WTC11 (cell line): ENCODE data around the gene C19orf85. TPM values are rescaled to one million over a fixed set of nuclear protein-coding genes. Genes with fewer than 3 reads are reported as not detected.

Source experiments
- ATAC-seq: fragments of 200-7000 bp; cut with Tn5 transposase; 2 replicates; pipeline ENCODE4 v1.10.0; 2021; ENCODE audit warnings: mild to moderate bottlenecking, moderate library complexity
- CTCF ChIA-PET: fragments of 300-600 bp; sonication (Branson Sonifier 250); formaldehyde crosslinking; loops from one replicate; lab custom pipeline; 2021; ENCODE audit warnings: antibody characterized with exemption; lab: Charles Lee
- POLR2A ChIA-PET: fragments of 350-600 bp; sonication (Branson Sonifier 250); formaldehyde crosslinking; loops from one replicate; lab custom pipeline; 2021; ENCODE audit warnings: antibody characterized with exemption; lab: Charles Lee
- DNase-seq: peaks from one replicate; pipeline ENCODE4 v3.0.0; 2021; ENCODE audit warnings: low spot score
- H3K27ac Mint-ChIP-seq: 2 replicates; pipeline ENCODE4 v1.8.0; 2021; ENCODE audit warnings: mixed read lengths
- H3K27me3 Mint-ChIP-seq: 2 replicates; pipeline ENCODE4 v1.8.0; 2021; ENCODE audit warnings: low read depth, mild to moderate bottlenecking, moderate library complexity, mixed read lengths
- H3K36me3 Mint-ChIP-seq: 2 replicates; pipeline ENCODE4 v1.8.0; 2021; ENCODE audit warnings: mixed read lengths
- H3K4me1 Mint-ChIP-seq: 2 replicates; pipeline ENCODE4 v1.8.0; 2022; ENCODE audit warnings: mixed read lengths
- H3K4me3 Mint-ChIP-seq: 2 replicates; pipeline ENCODE4 v1.8.0; 2021; ENCODE audit warnings: mild to moderate bottlenecking, moderate library complexity, mixed read lengths
- H3K9me3 Mint-ChIP-seq: 2 replicates; pipeline ENCODE4 v1.8.0; 2021; ENCODE audit warnings: mixed read lengths
- E2F4 ChIP-seq: sonication (generic); formaldehyde crosslinking; IDR thresholded peaks from 2 replicates; pipeline ENCODE4 v1.8.1; 2022; ENCODE audit warnings: low read depth, mild to moderate bottlenecking, moderate library complexity, missing genetic modification reagents, borderline replicate concordance
- IRF2 ChIP-seq: sonication (generic); formaldehyde crosslinking; IDR thresholded peaks from 2 replicates; pipeline ENCODE4 v1.8.0; 2022; ENCODE audit warnings: low read depth, missing genetic modification reagents, borderline replicate concordance
- JUN ChIP-seq: sonication (generic); formaldehyde crosslinking; IDR thresholded peaks from 2 replicates; pipeline ENCODE4 v1.8.0; 2023; ENCODE audit warnings: mild to moderate bottlenecking, missing genetic modification reagents
- KAT7 ChIP-seq: sonication (generic); formaldehyde crosslinking; IDR thresholded peaks from 2 replicates; pipeline ENCODE4 v1.8.1; 2023; ENCODE audit warnings: missing genetic modification reagents, mild to moderate bottlenecking, borderline replicate concordance
- MLX ChIP-seq: sonication (generic); formaldehyde crosslinking; IDR thresholded peaks from 2 replicates; pipeline ENCODE4 v1.8.1; 2023; ENCODE audit warnings: mild to moderate bottlenecking, missing genetic modification reagents, moderate library complexity
- MXD4 ChIP-seq: fragments of 250-450 bp; sonication (Bioruptor Pico); IDR thresholded peaks from 2 replicates; pipeline ENCODE4 v1.8.0; 2021; ENCODE audit warnings: mild to moderate bottlenecking, moderate library complexity, borderline replicate concordance
- NFYB ChIP-seq: sonication (generic); formaldehyde crosslinking; conservative IDR thresholded peaks from 2 replicates; pipeline ENCODE4 v1.8.0; 2022; ENCODE audit warnings: low read depth, missing genetic modification reagents
- SMAD4 ChIP-seq: sonication (generic); formaldehyde crosslinking; IDR thresholded peaks from 2 replicates; pipeline ENCODE4 v1.8.0; 2022; ENCODE audit warnings: mild to moderate bottlenecking, missing genetic modification reagents
- TEAD4 ChIP-seq: sonication (generic); formaldehyde crosslinking; IDR thresholded peaks from 2 replicates; pipeline ENCODE4 v1.8.0; 2022; ENCODE audit warnings: mild to moderate bottlenecking, missing genetic modification reagents
- ZBTB43 ChIP-seq: sonication (generic); formaldehyde crosslinking; IDR thresholded peaks from 2 replicates; pipeline ENCODE4 v1.8.1; 2023; ENCODE audit warnings: mild to moderate bottlenecking, missing genetic modification reagents
- ZNF232 ChIP-seq: sonication (generic); formaldehyde crosslinking; IDR thresholded peaks from 2 replicates; pipeline ENCODE4 v1.8.0; 2022; ENCODE audit warnings: mild to moderate bottlenecking, missing genetic modification reagents
- ZNF425 ChIP-seq: fragments of 250-450 bp; sonication (Bioruptor Pico); conservative IDR thresholded peaks from 2 replicates; pipeline ENCODE4 v1.9.0; 2021; ENCODE audit warnings: mild to moderate bottlenecking
- ZNF671 ChIP-seq: fragments of 250-450 bp; sonication (Bioruptor Pico); IDR thresholded peaks from 2 replicates; pipeline ENCODE4 v1.8.0; 2021; ENCODE audit warnings: mild to moderate bottlenecking
- total RNA-seq: library from RNA; stranded (reverse); gene quantifications from 3 replicates; pipeline ENCODE4 v1.2.3, GENCODE V29; 2021
- TF ChIP-seq, protein P1 (sequence below): sonication (generic); formaldehyde crosslinking; IDR thresholded peaks from 2 replicates; pipeline ENCODE4 v1.8.1; 2023; ENCODE audit warnings: mild to moderate bottlenecking, missing genetic modification reagents
- TF ChIP-seq, protein P2 (sequence below): sonication (generic); formaldehyde crosslinking; IDR thresholded peaks from 2 replicates; pipeline ENCODE4 v1.8.0; 2023; ENCODE audit warnings: missing genetic modification reagents, mild to moderate bottlenecking, borderline replicate concordance
- TF ChIP-seq, protein P3 (sequence below): sonication (generic); formaldehyde crosslinking; conservative IDR thresholded peaks from 2 replicates; pipeline ENCODE4 v1.8.1; 2022; ENCODE audit warnings: mild to moderate bottlenecking, missing genetic modification reagents
- TF ChIP-seq, protein P4 (sequence below): sonication (generic); formaldehyde crosslinking; IDR thresholded peaks from 2 replicates; pipeline ENCODE4 v1.8.0; 2022; ENCODE audit warnings: mild to moderate bottlenecking, missing genetic modification reagents
- TF ChIP-seq, protein P5 (sequence below): sonication (generic); formaldehyde crosslinking; conservative IDR thresholded peaks from 2 replicates; pipeline ENCODE4 v1.8.1; 2023; ENCODE audit warnings: mild to moderate bottlenecking, low read depth, missing genetic modification reagents, moderate library complexity

Gene C19orf85
- total RNA-seq, 1 experiment from 2014 or later: 2.2 TPM

DNA sequence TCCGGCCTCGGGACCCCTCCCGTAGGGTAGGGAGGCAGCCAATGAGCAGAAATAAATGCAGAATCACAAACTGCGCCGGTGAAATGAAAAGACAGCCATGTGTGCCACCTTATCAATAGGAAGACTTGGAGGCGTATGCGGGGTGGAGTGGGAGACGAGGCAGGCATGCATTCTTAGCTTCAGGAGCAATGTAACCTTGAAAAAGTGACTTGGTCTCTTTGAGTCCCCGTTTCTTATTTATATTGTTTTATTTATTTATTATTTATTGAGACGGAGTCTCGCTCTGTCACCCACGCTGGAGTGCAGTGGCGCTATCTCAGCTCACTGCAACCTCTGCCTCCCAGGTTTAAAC is 39.7 kb upstream of the C19orf85 start (continued):
- TF ChIP-seq ZBTB43: no peak
- TF ChIP-seq, protein P1, sequence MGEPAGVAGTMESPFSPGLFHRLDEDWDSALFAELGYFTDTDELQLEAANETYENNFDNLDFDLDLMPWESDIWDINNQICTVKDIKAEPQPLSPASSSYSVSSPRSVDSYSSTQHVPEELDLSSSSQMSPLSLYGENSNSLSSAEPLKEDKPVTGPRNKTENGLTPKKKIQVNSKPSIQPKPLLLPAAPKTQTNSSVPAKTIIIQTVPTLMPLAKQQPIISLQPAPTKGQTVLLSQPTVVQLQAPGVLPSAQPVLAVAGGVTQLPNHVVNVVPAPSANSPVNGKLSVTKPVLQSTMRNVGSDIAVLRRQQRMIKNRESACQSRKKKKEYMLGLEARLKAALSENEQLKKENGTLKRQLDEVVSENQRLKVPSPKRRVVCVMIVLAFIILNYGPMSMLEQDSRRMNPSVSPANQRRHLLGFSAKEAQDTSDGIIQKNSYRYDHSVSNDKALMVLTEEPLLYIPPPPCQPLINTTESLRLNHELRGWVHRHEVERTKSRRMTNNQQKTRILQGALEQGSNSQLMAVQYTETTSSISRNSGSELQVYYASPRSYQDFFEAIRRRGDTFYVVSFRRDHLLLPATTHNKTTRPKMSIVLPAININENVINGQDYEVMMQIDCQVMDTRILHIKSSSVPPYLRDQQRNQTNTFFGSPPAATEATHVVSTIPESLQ: no peak

DNA sequence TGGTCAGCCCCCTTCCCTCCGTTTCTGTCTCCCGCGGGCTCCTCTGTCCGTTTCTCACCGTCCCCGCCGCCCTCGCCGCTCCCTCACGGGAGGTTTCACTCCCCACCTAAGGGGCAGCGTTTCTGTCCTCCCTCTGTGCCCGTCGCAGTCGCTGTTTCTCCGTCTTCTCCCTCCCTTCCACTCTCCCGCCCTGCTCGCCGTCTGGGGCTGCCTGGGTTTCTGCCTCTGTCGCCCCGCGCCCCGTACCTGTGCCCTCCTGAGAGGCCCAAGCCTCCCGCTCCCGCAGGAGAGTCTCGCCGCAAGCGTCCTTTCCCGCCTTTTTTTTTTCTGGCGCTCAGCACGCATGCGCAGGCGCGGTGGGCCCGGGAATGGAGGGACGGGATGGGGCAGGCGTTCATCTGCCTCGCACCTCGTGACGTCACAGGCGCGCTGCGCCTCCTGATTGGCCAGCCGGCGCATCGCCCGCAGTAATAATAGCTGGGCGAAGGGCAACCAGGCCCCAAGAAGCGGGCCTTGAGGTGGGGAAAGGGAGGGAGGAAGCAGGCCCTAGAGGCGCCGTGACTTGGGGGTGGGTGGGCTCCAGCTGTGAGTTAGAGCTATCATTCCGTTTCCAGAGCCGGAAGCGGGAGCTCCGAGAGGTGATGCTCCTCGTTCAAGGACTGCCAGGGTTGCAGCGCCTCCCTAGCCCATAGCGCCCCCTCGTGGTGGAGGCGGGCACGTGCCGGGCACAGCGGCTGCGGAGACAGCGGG is 39.1 kb upstream of the C19orf85 start:
- H3K9me3 Mint-ChIP-seq: peaks cover 19% of the 10 kb centered on the region
- H3K36me3 Mint-ChIP-seq: peaks cover 7% of the 10 kb centered on the region
- H3K4me1 Mint-ChIP-seq: no peaks in the 10 kb centered on the region
- DNase-seq (peak; percentile 96), ATAC-seq (peak; percentile 94)
- H3K4me3 Mint-ChIP-seq: no peak overlapping the region
- ChIA-PET POLR2A (interaction anchor here (0.5 to 1.3 kb wide), 4 partner anchors 17 to 1082 kb away, joined by 3 to 5 read pairs (median 4); partner anchors contain the start of gene ISOC2), CTCF (interaction anchor here (0.5 to 2.9 kb wide), 63 partner anchors 8 to 1311 kb away, joined by 3 to 96 read pairs (median 5); partner anchors contain the start of genes C19orf85, DNAAF3, FIZ1 and ISOC2)
- peaks cover 86% of the 10 kb centered on the region for H3K27me3 Mint-ChIP-seq
- no peak overlapping the region for H3K27ac Mint-ChIP-seq
- TF ChIP-seq JUN (CRISPR knock-in tag) (peak; percentile 95; the same call in 1 of the 2 replicates), KAT7 (no peak), SMAD4 (CRISPR knock-in tag) (no peak), ZNF232 (CRISPR knock-in tag) (peak; percentile 99), E2F4 (CRISPR knock-in tag) (peak; percentile 94), TEAD4 (peak; percentile 94), MLX (CRISPR knock-in tag) (no peak; the same call in 1 of the 2 replicates), ZNF425 (CRISPR knock-in tag) (no peak), MXD4 (CRISPR knock-in tag) (no peak), IRF2 (CRISPR knock-in tag) (peak; percentile 94), NFYB (CRISPR knock-in tag) (peak; percentile 96), ZNF671 (no peak)
- TF ChIP-seq, protein P2, sequence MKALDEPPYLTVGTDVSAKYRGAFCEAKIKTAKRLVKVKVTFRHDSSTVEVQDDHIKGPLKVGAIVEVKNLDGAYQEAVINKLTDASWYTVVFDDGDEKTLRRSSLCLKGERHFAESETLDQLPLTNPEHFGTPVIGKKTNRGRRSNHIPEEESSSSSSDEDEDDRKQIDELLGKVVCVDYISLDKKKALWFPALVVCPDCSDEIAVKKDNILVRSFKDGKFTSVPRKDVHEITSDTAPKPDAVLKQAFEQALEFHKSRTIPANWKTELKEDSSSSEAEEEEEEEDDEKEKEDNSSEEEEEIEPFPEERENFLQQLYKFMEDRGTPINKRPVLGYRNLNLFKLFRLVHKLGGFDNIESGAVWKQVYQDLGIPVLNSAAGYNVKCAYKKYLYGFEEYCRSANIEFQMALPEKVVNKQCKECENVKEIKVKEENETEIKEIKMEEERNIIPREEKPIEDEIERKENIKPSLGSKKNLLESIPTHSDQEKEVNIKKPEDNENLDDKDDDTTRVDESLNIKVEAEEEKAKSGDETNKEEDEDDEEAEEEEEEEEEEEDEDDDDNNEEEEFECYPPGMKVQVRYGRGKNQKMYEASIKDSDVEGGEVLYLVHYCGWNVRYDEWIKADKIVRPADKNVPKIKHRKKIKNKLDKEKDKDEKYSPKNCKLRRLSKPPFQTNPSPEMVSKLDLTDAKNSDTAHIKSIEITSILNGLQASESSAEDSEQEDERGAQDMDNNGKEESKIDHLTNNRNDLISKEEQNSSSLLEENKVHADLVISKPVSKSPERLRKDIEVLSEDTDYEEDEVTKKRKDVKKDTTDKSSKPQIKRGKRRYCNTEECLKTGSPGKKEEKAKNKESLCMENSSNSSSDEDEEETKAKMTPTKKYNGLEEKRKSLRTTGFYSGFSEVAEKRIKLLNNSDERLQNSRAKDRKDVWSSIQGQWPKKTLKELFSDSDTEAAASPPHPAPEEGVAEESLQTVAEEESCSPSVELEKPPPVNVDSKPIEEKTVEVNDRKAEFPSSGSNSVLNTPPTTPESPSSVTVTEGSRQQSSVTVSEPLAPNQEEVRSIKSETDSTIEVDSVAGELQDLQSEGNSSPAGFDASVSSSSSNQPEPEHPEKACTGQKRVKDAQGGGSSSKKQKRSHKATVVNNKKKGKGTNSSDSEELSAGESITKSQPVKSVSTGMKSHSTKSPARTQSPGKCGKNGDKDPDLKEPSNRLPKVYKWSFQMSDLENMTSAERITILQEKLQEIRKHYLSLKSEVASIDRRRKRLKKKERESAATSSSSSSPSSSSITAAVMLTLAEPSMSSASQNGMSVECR: peak; percentile 99
- TF ChIP-seq, protein P3, sequence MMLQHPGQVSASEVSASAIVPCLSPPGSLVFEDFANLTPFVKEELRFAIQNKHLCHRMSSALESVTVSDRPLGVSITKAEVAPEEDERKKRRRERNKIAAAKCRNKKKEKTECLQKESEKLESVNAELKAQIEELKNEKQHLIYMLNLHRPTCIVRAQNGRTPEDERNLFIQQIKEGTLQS (CRISPR knock-in tag): peak; percentile 84; the same call in 1 of the 2 replicates
- TF ChIP-seq, protein P4, sequence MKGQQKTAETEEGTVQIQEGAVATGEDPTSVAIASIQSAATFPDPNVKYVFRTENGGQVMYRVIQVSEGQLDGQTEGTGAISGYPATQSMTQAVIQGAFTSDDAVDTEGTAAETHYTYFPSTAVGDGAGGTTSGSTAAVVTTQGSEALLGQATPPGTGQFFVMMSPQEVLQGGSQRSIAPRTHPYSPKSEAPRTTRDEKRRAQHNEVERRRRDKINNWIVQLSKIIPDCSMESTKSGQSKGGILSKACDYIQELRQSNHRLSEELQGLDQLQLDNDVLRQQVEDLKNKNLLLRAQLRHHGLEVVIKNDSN (CRISPR knock-in tag): peak; percentile 88
- TF ChIP-seq, protein P5, sequence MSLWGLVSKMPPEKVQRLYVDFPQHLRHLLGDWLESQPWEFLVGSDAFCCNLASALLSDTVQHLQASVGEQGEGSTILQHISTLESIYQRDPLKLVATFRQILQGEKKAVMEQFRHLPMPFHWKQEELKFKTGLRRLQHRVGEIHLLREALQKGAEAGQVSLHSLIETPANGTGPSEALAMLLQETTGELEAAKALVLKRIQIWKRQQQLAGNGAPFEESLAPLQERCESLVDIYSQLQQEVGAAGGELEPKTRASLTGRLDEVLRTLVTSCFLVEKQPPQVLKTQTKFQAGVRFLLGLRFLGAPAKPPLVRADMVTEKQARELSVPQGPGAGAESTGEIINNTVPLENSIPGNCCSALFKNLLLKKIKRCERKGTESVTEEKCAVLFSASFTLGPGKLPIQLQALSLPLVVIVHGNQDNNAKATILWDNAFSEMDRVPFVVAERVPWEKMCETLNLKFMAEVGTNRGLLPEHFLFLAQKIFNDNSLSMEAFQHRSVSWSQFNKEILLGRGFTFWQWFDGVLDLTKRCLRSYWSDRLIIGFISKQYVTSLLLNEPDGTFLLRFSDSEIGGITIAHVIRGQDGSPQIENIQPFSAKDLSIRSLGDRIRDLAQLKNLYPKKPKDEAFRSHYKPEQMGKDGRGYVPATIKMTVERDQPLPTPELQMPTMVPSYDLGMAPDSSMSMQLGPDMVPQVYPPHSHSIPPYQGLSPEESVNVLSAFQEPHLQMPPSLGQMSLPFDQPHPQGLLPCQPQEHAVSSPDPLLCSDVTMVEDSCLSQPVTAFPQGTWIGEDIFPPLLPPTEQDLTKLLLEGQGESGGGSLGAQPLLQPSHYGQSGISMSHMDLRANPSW (CRISPR knock-in tag): peak; percentile 95; the same call in 1 of the 2 replicates
